K562 (cell line): ENCODE measurements around the gene HOXD4. TPM values are rescaled to one million over a fixed set of nuclear protein-coding genes. Genes with fewer than 3 reads are reported as not detected.

Source experiments
- ATAC-seq: fragments of 200-7000 bp; cut with Tn5 transposase; 3 replicates; pipeline ENCODE4 v1.9.1; 2020; ENCODE audit warnings: moderate library complexity
- BruUV-seq: library from RNA; stranded (reverse); fragments of 400-500 nt; replicated peaks from 2 replicates; lab custom pipeline; 2021; lab: Mats Ljungman, UMichigan
- CTCF ChIA-PET: fragments of 300-600 bp; formaldehyde crosslinking; extraction: SDS; loops from one replicate; lab custom pipeline; 2021; ENCODE audit warnings: low intra/inter-chr PET ratio; lab: Yijun Ruan, JAX
- POLR2A ChIA-PET: fragments of 300-600, 350-650 bp; sonication (Branson Sonifier 250); formaldehyde crosslinking; extraction: SDS; loops from one replicate; lab custom pipeline; 2021; ENCODE audit warnings: antibody characterized with exemption, inconsistent platforms; lab: Yijun Ruan, JAX
- DNase-seq, 4 experiments: peaks; one replicate each; pipeline versions ENCODE4 v3.0.0 to v3.0.0-alpha.2; 2011 to 2018; ENCODE audit warnings: low spot score in 3 of 4, mixed read lengths in 3 of 4; ENCODE audit errors: extremely low read depth in 1 of 4
- FAIRE-seq: peaks from 2 replicates; lab custom pipeline; 2011; peaks lifted over from hg19 to GRCh38; lab: Jason Lieb, UNC
- H2AFZ ChIP-seq: 2 replicates; pipeline ENCODE4 v1.6.0; 2011; ENCODE audit warnings: low read depth, low read length, control low read depth, inconsistent platforms
- H3K27ac ChIP-seq: fragments of 200-600 bp; 3 replicates; pipeline ENCODE4 v1.8.0; 2011; ENCODE audit warnings: low read depth, mild to moderate bottlenecking, control low read depth, inconsistent platforms, low read length, moderate library complexity, mixed read lengths; ENCODE audit errors: extremely low read depth
- H3K27me3 ChIP-seq, 2 experiments: fragments of 300-600 bp in 1 of 2; 2 replicates in 1 of 2; 3 replicates in 1 of 2; pipeline versions ENCODE4 v1.6.0 to v1.8.0; 2011; ENCODE audit warnings: inconsistent platforms in 2 of 2, low read length in 2 of 2, mild to moderate bottlenecking in 1 of 2, mixed read lengths in 1 of 2, moderate library complexity in 1 of 2; ENCODE audit not compliant: control insufficient read depth in 2 of 2, insufficient read depth in 2 of 2
- H3K36me3 ChIP-seq: fragments of 300-600 bp; 3 replicates; pipeline ENCODE4 v1.8.0; 2011; ENCODE audit warnings: mild to moderate bottlenecking, low read length, inconsistent platforms; ENCODE audit not compliant: control insufficient read depth, insufficient read depth
- H3K4me1 ChIP-seq, 2 experiments: fragments of 200-600 bp in 1 of 2; replicated peaks in 1 of 2; 2 replicates in 1 of 2; 3 replicates in 1 of 2; pipeline versions ENCODE4 v1.5.1 to v1.8.0; 2011; ENCODE audit warnings: inconsistent platforms in 2 of 2, low read length in 2 of 2, mild to moderate bottlenecking in 1 of 2, mixed read lengths in 1 of 2, moderate library complexity in 1 of 2; ENCODE audit not compliant: control insufficient read depth in 2 of 2, insufficient read depth in 2 of 2
- H3K4me2 ChIP-seq: 2 replicates; pipeline ENCODE4 v1.6.1; 2011; ENCODE audit warnings: low read length, control low read depth, inconsistent platforms, mixed read lengths; ENCODE audit not compliant: insufficient read depth
- H3K4me3 ChIP-seq: fragments of 200-600 bp; sonication (generic), shearing (Covaris generic); 2 replicates; pipeline ENCODE4 v1.5.1; 2016; ENCODE audit warnings: control low read depth, inconsistent platforms
- H3K79me2 ChIP-seq: fragments of 200-600 bp; 3 replicates; pipeline ENCODE4 v1.8.0; 2011; ENCODE audit warnings: low read length, inconsistent platforms; ENCODE audit not compliant: control insufficient read depth, insufficient read depth
- H3K9ac ChIP-seq, 2 experiments: 2 replicates each; pipeline versions ENCODE4 v1.6.0 to v1.6.1; 2011; ENCODE audit warnings: low read depth in 2 of 2, low read length in 2 of 2, control low read depth in 1 of 2, inconsistent platforms in 1 of 2, mild to moderate bottlenecking in 1 of 2, mixed read lengths in 1 of 2; ENCODE audit not compliant: insufficient read depth in 1 of 2
- H3K9me1 ChIP-seq: one replicate; pipeline ENCODE4 v1.6.0; 2011; ENCODE audit warnings: inconsistent platforms, mild to moderate bottlenecking, low read length, moderate library complexity; ENCODE audit not compliant: control insufficient read depth, insufficient read depth
- H3K9me3 ChIP-seq: replicated peaks from 2 replicates; pipeline ENCODE4 v1.5.1; 2011; ENCODE audit warnings: low read depth, low read length, inconsistent platforms; ENCODE audit not compliant: control insufficient read depth, insufficient read depth
- H4K20me1 ChIP-seq: replicated peaks from 2 replicates; pipeline ENCODE4 v1.6.1; 2011; ENCODE audit warnings: low read length, inconsistent platforms, mixed read lengths; ENCODE audit not compliant: control insufficient read depth, insufficient read depth
- HLTF ChIP-seq: fragments of 450-650 bp; IDR thresholded peaks from 2 replicates; pipeline ENCODE4 v1.6.1; 2016
- ZBTB17 ChIP-seq: fragments of 450-650 bp; formaldehyde crosslinking; IDR thresholded peaks from 2 replicates; pipeline ENCODE4 v1.4.0; 2020; ENCODE audit warnings: mild to moderate bottlenecking
- ZNF124 ChIP-seq: sonication (generic); formaldehyde crosslinking; IDR thresholded peaks from 2 replicates; pipeline ENCODE4 v1.8.1; 2022; ENCODE audit warnings: missing genetic modification reagents
- ZNF785 ChIP-seq: fragments of 250-450 bp; sonication (Bioruptor Pico); IDR thresholded peaks from 2 replicates; pipeline ENCODE4 v1.4.0; 2020; ENCODE audit warnings: mild to moderate bottlenecking
- WGBS: fragments of 100-300 bp; shearing (Covaris generic); methylation state at CpG from one replicate; pipeline ENCODE4 v1.1.6; 2016; ENCODE audit warnings: low coverage, mixed read lengths; ENCODE audit not compliant: insufficient coverage; ENCODE audit errors: missing lambda C conversion rate; 5-methylcytosine and 5-hydroxymethylcytosine counted together
- in situ Hi-C: fragments of 300-500 bp; cut with MboI; formaldehyde crosslinking; loops from 4 replicates; pipeline ENCODE4 v1.15.0; 2018; ENCODE audit warnings: inconsistent platforms, mixed read lengths
- intact Hi-C: fragments of 100-400 bp; cut with micrococcal nuclease; formaldehyde crosslinking; loops from 2 replicates; pipeline ENCODE4 v1.14.2; 2022
- polyA plus RNA-seq, 8 experiments: library from polyadenylated mRNA; depleted of rRNA in 4 of 8; stranded (reverse) in 5 of 8; unstranded in 3 of 8; fragments of >200 nt; fragmentation: Nextera tagmentation in 2 of 8; fragmentation: Illumina TruSeq in 1 of 8; extraction: Ambion mirVana in 2 of 8; extraction: Trizol in 1 of 8; gene quantifications; 2 replicates each; pipeline versions ENCODE4 v1.2.1 to v1.2.3, GENCODE V29; 2011 to 2014; ENCODE audit warnings: inconsistent platforms in 1 of 8, missing spikeins in 1 of 8
- total RNA-seq, 7 experiments: library from RNA; depleted of rRNA in 6 of 7; stranded (reverse); fragments of >200 nt in 6 of 7; fragmentation: Illumina TruSeq in 2 of 7; extraction: Trizol in 2 of 7; gene quantifications; 2 replicates each; pipeline versions ENCODE4 v1.2.1 to v1.2.3, GENCODE V29; 2011 to 2021; ENCODE audit warnings: low replicate concordance in 1 of 7

The HOXD4 gene
- total and polyA plus RNA-seq, 9 of the 15 experiments (the other 6 are each of a cell fraction or from before 2014, with no cell fraction given), result not detected

DNA sequence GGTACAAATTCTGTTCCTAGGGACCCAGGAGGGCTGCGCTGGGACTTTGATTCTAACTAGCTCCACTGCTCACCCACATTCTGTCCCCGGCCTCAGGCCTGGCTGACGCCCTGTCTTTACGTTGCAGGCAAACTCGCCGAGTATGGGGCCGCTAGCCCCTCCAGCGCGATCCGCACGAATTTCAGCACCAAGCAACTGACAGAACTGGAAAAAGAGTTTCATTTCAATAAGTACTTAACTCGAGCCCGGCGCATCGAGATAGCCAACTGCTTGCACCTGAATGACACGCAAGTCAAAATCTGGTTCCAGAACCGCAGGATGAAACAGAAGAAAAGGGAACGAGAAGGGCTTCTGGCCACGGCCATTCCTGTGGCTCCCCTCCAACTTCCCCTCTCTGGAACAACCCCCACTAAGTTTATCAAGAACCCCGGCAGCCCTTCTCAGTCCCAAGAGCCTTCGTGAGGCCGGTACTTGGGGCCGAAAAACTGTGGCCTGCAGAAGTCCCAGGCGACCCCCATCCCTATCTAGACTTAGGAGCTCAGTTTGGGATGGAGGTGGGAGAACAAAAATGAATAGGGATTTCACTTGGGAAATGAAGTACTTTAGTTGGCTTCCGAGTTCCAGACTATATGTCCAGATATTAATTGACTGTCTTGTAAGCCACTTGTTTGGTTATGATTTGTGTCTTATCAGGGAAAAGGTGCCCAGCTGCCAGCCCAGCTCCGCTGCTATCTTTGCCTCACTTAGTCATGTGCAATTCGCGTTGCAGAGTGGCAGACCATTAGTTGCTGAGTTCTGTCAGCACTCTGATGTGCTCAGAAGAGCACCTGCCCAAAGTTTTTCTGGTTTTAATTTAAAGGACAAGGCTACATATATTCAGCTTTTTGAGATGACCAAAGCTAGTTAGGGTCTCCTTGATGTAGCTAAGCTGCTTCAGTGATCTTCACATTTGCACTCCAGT, 38.6 kb downstream of the HOXD4 start:
- ATAC-seq, result no peak
- Histone ChIP-seq H3K27ac (no peak overlapping the region), H3K4me3 (no peak overlapping the region), H3K9me1 (no peaks in the 10 kb centered on the region), H3K9me3 (no peaks in the 10 kb centered on the region), H3K36me3 (no peaks in the 10 kb centered on the region), H3K79me2 (no peaks in the 10 kb centered on the region), H3K4me1 (peaks cover 0 to 13% of the 10 kb centered on the region in 2 experiments; a peak in 2 of 5 replicates), H4K20me1 (no peaks in the 10 kb centered on the region)
- DNase-seq, result no peak
- in situ Hi-C loops, result no loop called here
- CTCF ChIA-PET, result no interaction called here
- no TSS peak for BruUV-seq
- TF ChIP-seq ZNF124 (CRISPR knock-in tag), result no peak
- TF ChIP-seq, all 486 proteins: peak for 0
- FAIRE-seq, result peak; percentile 78
- H3K4me2 ChIP-seq, result no peak overlapping the region
- H3K9ac ChIP-seq, result no peak overlapping the region
- peaks cover 36 to 57% of the 10 kb centered on the region in 2 experiments for H3K27me3 ChIP-seq
- intact Hi-C loops, result no loop called here
- no peak overlapping the region for H2AFZ ChIP-seq
- 4% methylated on average over 28 of the region's 28 CpGs for WGBS
- POLR2A ChIA-PET, result interaction anchor here (1.4 kb wide), 1 partner anchor 10 kb away, joined by 3 read pairs; no protein-coding TSS in a partner anchor

DNA sequence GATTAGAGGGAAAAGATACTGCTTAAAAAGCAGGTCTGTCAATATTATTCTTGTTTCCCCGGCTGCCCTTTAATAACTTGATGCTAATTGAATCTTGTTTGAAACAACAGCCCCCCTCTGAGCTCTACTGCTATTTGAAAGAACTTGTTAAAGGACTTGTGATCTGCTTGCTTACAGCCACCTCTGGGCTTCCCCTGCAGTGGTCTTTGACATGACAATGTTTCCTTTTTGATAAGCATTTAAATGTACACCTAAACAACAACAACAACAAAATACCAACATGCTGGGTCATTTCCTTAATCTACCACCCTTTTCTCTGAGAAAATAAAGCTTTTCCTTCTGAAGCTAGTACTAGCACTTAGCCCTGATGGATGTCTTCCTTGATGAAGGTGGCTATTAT, 41.0 kb downstream of the HOXD4 start:
- Histone ChIP-seq H3K9me3 (no peaks in the 10 kb centered on the region), H3K36me3 (no peaks in the 10 kb centered on the region), H3K4me3 (no peak overlapping the region), H3K9ac (no peak overlapping the region), H3K27me3 (peaks cover 23 to 38% of the 10 kb centered on the region in 2 experiments), H4K20me1 (no peaks in the 10 kb centered on the region), H3K4me1 (peaks cover 0 to 13% of the 10 kb centered on the region in 2 experiments; a peak in 2 of 5 replicates), H3K27ac (no peak overlapping the region), H3K4me2 (no peak overlapping the region), H3K79me2 (no peaks in the 10 kb centered on the region), H3K9me1 (no peaks in the 10 kb centered on the region), H2AFZ (no peak overlapping the region)
- no peak for DNase-seq
- FAIRE-seq, result no peak
- no peak for ATAC-seq
- no peak for TF ChIP-seq HLTF
- no peak for TF ChIP-seq ZNF785
- no peak for TF ChIP-seq ZBTB17 (CRISPR knock-in tag)
- no TSS peak for BruUV-seq
- POLR2A ChIA-PET, result no interaction called here
- WGBS, result 0% methylated on average over 1 of the region's 1 CpG
- intact Hi-C loops (no loop called here), in situ Hi-C loops (no loop called here)
- CTCF ChIA-PET, result no interaction called here
